ENCODE measurements around the gene MT1H.
A peak's percentile ranks its signal among the peaks of the same experiment; 100 is the strongest.
"Not testable (repeated sequence)": the region's sequence is repeated elsewhere in the genome, so short reads cannot be mapped to it uniquely, and the experiment has no call there.

The MT1H gene

GRCh38 chr16:56684926-56685590 lies 15.4 kb downstream of the MT1H start:
- DNase-seq: no peak

- no peak for DNase-seq
Measured at GRCh38 chr16:56686758-56687157, 17.1 kb downstream of the MT1H start.

- DNase-seq: no peak
Measured at GRCh38 chr16:56688762-56689161, 19.1 kb downstream of the MT1H start.

- DNase-seq: no peak
Measured at GRCh38 chr16:56689171-56689570, 19.6 kb downstream of the MT1H start.

- no peak for DNase-seq
Measured at GRCh38 chr16:56690420-56691122, 21.0 kb downstream of the MT1H start.

- DNase-seq: no peak
Measured at GRCh38 chr16:56691885-56692284, 22.3 kb downstream of the MT1H start.

- no peak for DNase-seq
Measured at GRCh38 chr16:56695246-56695645, 25.6 kb downstream of the MT1H start.

GRCh38 chr16:56697456-56698155 lies 28.0 kb downstream of the MT1H start:
- DNase-seq: no peak

GRCh38 chr16:56700195-56700594 lies 30.6 kb downstream of the MT1H start:
- no peak for DNase-seq

- DNase-seq: no peak
Measured at GRCh38 chr16:56700631-56701030, 31.0 kb downstream of the MT1H start.

GRCh38 chr16:56701534-56701933 lies 31.9 kb downstream of the MT1H start:
- DNase-seq: no peak

- no peak for DNase-seq
Measured at GRCh38 chr16:56702836-56703235, 33.2 kb downstream of the MT1H start.

GRCh38 chr16:56708525-56709442 lies 39.2 kb downstream of the MT1H start:
- no peak for DNase-seq

GRCh38 chr16:56709443-56710040 lies 39.9 kb downstream of the MT1H start:
- no peak for DNase-seq

- DNase-seq: no peak
Measured at GRCh38 chr16:56710181-56710737, 40.6 kb downstream of the MT1H start.

- DNase-seq: no peak
Measured at GRCh38 chr16:56711862-56712261, 42.2 kb downstream of the MT1H start.

- no peak for DNase-seq
Measured at GRCh38 chr16:56713794-56714193, 44.2 kb downstream of the MT1H start.

GRCh38 chr16:56715126-56715525 lies 45.5 kb downstream of the MT1H start:
- peak; percentile 46 for DNase-seq

- no peak for DNase-seq
Measured at GRCh38 chr16:56716761-56717160, 47.1 kb downstream of the MT1H start.

- DNase-seq: not testable (repeated sequence)
Measured at GRCh38 chr16:56717532-56717931, 47.9 kb downstream of the MT1H start.

All from GF-D8 (cell line).